Tibial nerve (tissue), 4 donors: ENCODE measurements around the gene CRKL. TPM values are rescaled to one million over a fixed set of nuclear protein-coding genes. Genes with fewer than 3 reads are reported as not detected.

Experiments
- DNase-seq, 2 donors: peaks; one replicate each; pipeline ENCODE4 v3.0.0-alpha.2; 2019; ENCODE audit warnings: low spot score in 2 of 2
- H3K27ac ChIP-seq, 4 donors: fragments of 200-600 bp; sonication (generic) in 3 of 4; one replicate each; pipeline ENCODE4 v1.5.1; 2017 to 2019; ENCODE audit warnings: mild to moderate bottlenecking in 1 of 4
- H3K27me3 ChIP-seq, 2 donors: fragments of 200-600 bp; sonication (generic) in 1 of 2; one replicate each; pipeline versions ENCODE4 v1.5.1 to v1.6.0; 2017 to 2019
- H3K36me3 ChIP-seq, 3 donors: fragments of 200-600 bp; sonication (generic); one replicate each; pipeline ENCODE4 v1.5.1; 2018 to 2019
- H3K4me1 ChIP-seq, 4 donors: fragments of 200-600 bp; sonication (generic) in 3 of 4; one replicate each; pipeline ENCODE4 v1.5.1; 2017 to 2019
- H3K4me3 ChIP-seq, 4 donors: fragments of 200-600 bp; sonication (generic) in 3 of 4; one replicate each; pipeline ENCODE4 v1.5.1; 2017 to 2019; ENCODE audit warnings: mild to moderate bottlenecking in 1 of 4, moderate library complexity in 1 of 4
- H3K9me3 ChIP-seq, 4 donors: fragments of 200-600 bp; sonication (generic) in 3 of 4; one replicate each; pipeline ENCODE4 v1.5.1; 2017 to 2019
- EP300 ChIP-seq, 2 donors: sonication (generic); formaldehyde crosslinking; IDR thresholded peaks; one replicate each; pipeline ENCODE4 v1.6.1; 2017; ENCODE audit warnings: antibody characterized with exemption in 2 of 2, mild to moderate bottlenecking in 1 of 2
- POLR2A ChIP-seq, 2 donors: fragments of 450-650 bp; IDR thresholded peaks; one replicate each; pipeline ENCODE4 v1.6.1; 2017; ENCODE audit warnings: antibody characterized with exemption in 2 of 2, mild to moderate bottlenecking in 2 of 2, moderate library complexity in 2 of 2
- WGBS, 2 donors: methylation state at CpG; one replicate each; pipeline ENCODE4 v1.1.5; 2018; 5-methylcytosine and 5-hydroxymethylcytosine counted together
- total RNA-seq, 4 donors: library from RNA; depleted of rRNA; stranded (reverse); fragments of >200 nt; gene quantifications; one replicate each; pipeline ENCODE4 v1.1.0, GENCODE V29; 2016
- TF ChIP-seq, protein P1 (sequence below), 5 experiments: fragments of 200-600 bp in 3 of 5; fragments of 450-650 bp in 2 of 5; sonication (generic) in 3 of 5; IDR thresholded peaks; one replicate each; pipeline ENCODE4 v1.5.1; 2016 to 2019; ENCODE audit warnings: antibody characterized with exemption in 5 of 5, mild to moderate bottlenecking in 3 of 5, moderate library complexity in 2 of 5

The CRKL gene
- total RNA-seq, 4 donors from 2014 or later = 44.7 to 59.0 (median 51.5) TPM

DNA sequence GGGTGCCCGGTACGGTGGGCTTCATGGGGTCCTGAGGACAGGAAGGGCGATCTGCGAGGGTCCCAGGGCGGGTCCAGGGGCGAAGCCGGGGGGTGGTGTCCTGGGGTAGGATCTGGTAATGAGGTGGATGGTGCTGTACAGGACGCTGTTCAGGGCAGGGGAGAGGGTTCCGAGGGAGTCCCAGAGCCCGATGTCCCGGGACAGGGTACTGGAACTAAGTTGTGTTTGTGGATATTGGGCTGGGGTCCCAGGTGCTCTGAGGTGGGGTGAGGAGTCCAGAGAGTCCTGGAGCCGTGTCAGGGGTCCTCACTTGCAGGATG, 65.3 kb downstream of the CRKL start:
- H3K36me3 ChIP-seq = peaks cover 0 to 33% (median 0%) of the 10 kb centered on the region in 3 donors
- peak overlapping the region; percentile 83 to 92 (median 90) for H3K27ac ChIP-seq
- no peaks in the 10 kb centered on the region for H3K27me3 ChIP-seq
- peaks cover 0 to 50% (median 24%) of the 10 kb centered on the region in 4 donors for H3K4me1 ChIP-seq
- H3K4me3 ChIP-seq = peak overlapping the region; percentile 72 to 91 (median 76)
- TF ChIP-seq, protein P1, sequence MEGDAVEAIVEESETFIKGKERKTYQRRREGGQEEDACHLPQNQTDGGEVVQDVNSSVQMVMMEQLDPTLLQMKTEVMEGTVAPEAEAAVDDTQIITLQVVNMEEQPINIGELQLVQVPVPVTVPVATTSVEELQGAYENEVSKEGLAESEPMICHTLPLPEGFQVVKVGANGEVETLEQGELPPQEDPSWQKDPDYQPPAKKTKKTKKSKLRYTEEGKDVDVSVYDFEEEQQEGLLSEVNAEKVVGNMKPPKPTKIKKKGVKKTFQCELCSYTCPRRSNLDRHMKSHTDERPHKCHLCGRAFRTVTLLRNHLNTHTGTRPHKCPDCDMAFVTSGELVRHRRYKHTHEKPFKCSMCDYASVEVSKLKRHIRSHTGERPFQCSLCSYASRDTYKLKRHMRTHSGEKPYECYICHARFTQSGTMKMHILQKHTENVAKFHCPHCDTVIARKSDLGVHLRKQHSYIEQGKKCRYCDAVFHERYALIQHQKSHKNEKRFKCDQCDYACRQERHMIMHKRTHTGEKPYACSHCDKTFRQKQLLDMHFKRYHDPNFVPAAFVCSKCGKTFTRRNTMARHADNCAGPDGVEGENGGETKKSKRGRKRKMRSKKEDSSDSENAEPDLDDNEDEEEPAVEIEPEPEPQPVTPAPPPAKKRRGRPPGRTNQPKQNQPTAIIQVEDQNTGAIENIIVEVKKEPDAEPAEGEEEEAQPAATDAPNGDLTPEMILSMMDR (IDR thresholded peaks at IDR 0.05) = no peak
- TF ChIP-seq POLR2A (IDR thresholded peaks at IDR 0.05) = no peak
- TF ChIP-seq EP300 (IDR thresholded peaks at IDR 0.05) = no peak
- DNase-seq = no peak
- peaks cover 0 to 12% (median 0%) of the 10 kb centered on the region in 4 donors for H3K9me3 ChIP-seq
- 0% methylated on average over 5 to 10 of the region's 12 CpGs for WGBS, 2 donors

DNA sequence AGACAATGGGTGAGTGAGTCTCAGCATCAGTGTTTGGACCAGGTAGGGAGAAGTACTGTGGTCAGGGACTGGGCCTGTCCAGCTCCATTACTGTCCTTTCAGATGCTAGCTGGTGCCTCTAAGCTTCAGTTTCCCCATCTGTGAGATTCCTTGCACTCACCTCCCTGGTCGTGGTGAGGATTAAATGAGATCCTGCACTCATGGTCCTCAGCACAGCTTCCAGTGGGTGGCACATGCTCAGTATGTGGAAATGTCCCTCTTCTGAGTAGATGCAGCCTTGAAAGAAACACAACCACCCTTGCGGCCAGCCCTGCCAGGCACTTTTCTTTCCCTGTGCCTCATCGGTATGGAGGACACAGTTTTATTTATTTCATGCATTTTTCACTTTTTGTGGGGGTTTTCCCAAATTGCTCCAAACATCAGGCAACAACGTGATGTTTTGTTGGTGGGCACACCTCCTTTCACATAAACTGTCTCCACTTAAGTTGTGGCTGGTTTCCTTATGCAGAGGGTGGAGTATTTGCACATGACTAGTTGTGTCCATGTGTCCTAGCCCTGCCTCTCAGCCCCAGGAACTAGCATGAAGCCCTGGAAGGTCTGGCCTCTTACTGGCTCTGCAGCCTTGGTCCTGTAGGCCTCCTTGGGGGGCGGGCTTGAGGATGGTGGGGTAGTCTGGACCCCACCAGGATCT, 66.0 kb downstream of the CRKL start:
- no peak for DNase-seq
- WGBS, 2 donors = 61 to 66% methylated on average over 5 of the region's 5 CpGs
- peaks cover 0 to 40% (median 0%) of the 10 kb centered on the region in 3 donors for H3K36me3 ChIP-seq
- peaks cover 0 to 7% (median 0%) of the 10 kb centered on the region in 4 donors for H3K9me3 ChIP-seq
- peak overlapping the region; percentile 72 to 91 (median 76) for H3K4me3 ChIP-seq
- no peaks in the 10 kb centered on the region for H3K27me3 ChIP-seq
- TF ChIP-seq EP300 (IDR thresholded peaks at IDR 0.05) (no peak), POLR2A (IDR thresholded peaks at IDR 0.05) (no peak)
- peak overlapping the region in 3 of 4 donors; percentile 83 to 92 (median 92) for H3K27ac ChIP-seq
- peaks cover 0 to 50% (median 24%) of the 10 kb centered on the region in 4 donors for H3K4me1 ChIP-seq

DNA sequence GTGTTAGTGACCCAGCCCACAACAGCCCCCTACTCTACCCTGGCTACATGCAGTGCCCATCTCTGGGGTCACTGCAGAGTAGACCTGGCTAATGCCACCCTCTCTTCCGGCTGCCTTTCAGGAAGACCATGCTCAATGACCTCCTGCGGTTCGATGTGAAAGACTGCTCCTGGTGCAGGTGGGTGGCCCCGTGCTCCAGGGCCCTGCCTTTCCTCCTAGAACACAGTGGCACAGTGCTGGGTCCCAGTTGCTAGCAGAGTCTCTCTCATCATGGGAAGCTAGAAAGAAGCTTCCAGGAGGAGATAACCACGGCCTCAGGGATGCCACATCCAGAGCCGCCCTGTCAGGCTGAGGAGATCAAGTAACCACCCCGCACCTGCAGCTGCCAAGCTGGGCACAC, 68.5 kb downstream of the CRKL start:
- 92 to 100% methylated on average over 7 of the region's 7 CpGs for WGBS, 2 donors
- peaks cover 0 to 65% (median 0%) of the 10 kb centered on the region in 3 donors for H3K36me3 ChIP-seq

DNA sequence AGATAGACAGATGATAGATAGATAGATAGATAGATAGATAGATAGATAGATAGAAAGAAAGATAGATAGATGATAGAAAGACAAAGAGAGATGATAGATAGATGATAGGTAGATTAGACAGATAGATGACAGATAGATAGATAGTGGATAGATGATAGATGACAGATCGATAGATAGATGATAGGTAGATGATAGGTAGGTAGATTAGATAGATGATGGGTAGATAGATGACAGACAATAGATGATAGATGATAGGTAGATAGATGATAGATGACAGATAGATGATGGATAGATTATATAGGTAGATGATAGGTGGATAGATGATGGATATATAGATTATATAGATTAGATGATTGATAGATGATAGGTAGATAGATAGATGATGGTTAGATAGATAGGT, 69.2 kb downstream of the CRKL start:
- H3K4me3 ChIP-seq = no peak overlapping the region
- no peaks in the 10 kb centered on the region for H3K27me3 ChIP-seq
- DNase-seq = no peak
- WGBS, 2 donors = 96 to 100% methylated on average over 1 of the region's 1 CpG
- no peaks in the 10 kb centered on the region for H3K9me3 ChIP-seq
- H3K27ac ChIP-seq = no peak overlapping the region
- H3K36me3 ChIP-seq = peaks cover 0 to 71% (median 1%) of the 10 kb centered on the region in 3 donors
- TF ChIP-seq EP300 (IDR thresholded peaks at IDR 0.05) = no peak
- TF ChIP-seq, protein P1 (IDR thresholded peaks at IDR 0.05) = no peak
- no peak for TF ChIP-seq POLR2A (IDR thresholded peaks at IDR 0.05)
- H3K4me1 ChIP-seq = peaks cover 0 to 27% (median 12%) of the 10 kb centered on the region in 4 donors

More for the DNA sequence above, 68.5 kb downstream of the CRKL start:
- no peaks in the 10 kb centered on the region for H3K27me3 ChIP-seq
- H3K4me3 ChIP-seq = no peak overlapping the region
- no peaks in the 10 kb centered on the region for H3K9me3 ChIP-seq
- DNase-seq = no peak
- H3K27ac ChIP-seq = no peak overlapping the region
- no peak for TF ChIP-seq EP300 (IDR thresholded peaks at IDR 0.05)
- TF ChIP-seq, protein P1 (IDR thresholded peaks at IDR 0.05) = no peak
- TF ChIP-seq POLR2A (IDR thresholded peaks at IDR 0.05) = no peak
- H3K4me1 ChIP-seq = peaks cover 0 to 33% (median 18%) of the 10 kb centered on the region in 4 donors

DNA sequence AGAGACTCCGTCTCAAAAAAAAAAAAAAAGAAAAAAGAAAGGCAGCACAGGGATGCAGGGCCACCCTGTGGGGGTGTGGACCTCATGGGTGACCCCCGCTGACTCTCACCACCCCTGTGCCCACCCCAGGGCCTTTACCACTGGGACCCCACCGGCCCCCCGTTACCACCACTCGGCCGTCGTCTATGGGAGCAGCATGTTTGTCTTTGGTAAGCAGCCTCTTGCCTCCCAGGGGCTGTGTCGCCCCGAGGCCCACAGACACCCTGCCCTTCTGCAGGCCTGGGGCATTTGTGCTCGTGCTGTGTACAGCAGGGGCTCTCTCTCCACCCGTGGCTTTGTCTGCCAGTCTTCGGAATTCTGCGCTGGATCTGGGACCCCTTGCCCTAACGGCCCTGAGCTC, 70.2 kb downstream of the CRKL start:
- H3K27me3 ChIP-seq = no peaks in the 10 kb centered on the region
- TF ChIP-seq EP300 (IDR thresholded peaks at IDR 0.05) (no peak), POLR2A (IDR thresholded peaks at IDR 0.05) (no peak)
- TF ChIP-seq, protein P1 (IDR thresholded peaks at IDR 0.05) = no peak
- peaks cover 0 to 82% (median 4%) of the 10 kb centered on the region in 3 donors for H3K36me3 ChIP-seq
- no peaks in the 10 kb centered on the region for H3K9me3 ChIP-seq
- no peak for DNase-seq
- H3K4me3 ChIP-seq = no peak overlapping the region
- peaks cover 0 to 25% (median 10%) of the 10 kb centered on the region in 4 donors for H3K4me1 ChIP-seq
- H3K27ac ChIP-seq = no peak overlapping the region
- 88 to 90% methylated on average over 14 of the region's 14 CpGs for WGBS, 2 donors
